Activated effector memory CD4-positive, alpha-beta T cell treated with anti-CD3 and anti-CD28 coated beads, Interleukin-2, amount 50 U/mL, for 16 hours (primary cell): ENCODE data around the gene MADD.
A peak's percentile ranks its signal among the peaks of the same experiment; 100 is the strongest.

ENCODE experiments used
- DNase-seq: peaks from one replicate; pipeline ENCODE4 v3.0.0-alpha.2; 2020

MADD gene

DNA sequence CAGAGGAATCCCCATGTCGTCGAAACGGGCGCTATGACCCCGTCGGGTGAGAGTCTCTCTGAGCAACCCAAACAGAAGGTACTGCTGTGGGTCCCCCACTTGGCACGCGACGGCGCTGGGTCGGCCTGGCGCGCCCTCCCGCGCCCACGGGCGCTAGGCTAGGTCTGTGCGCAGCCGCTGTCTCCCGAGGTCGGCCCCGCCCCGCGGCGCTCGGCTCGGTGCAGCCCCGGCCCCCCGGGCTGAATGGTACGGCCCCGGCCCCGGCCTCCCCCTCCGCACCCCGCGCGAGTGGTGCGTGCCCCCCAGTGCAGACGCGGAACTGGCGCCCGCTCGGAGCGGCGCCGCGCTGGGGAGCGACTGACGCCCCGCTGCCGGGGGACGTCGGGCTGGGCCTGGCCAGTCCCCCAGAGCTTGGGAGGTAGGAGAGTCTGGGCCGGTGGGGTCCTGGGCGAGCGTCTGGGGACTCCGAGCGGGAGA lies at the start of gene MADD:
Gene MADD (plus strand): TSS at position 305 of the 477 bp plus-strand sequence.
- peak; percentile 97 for DNase-seq

DNA sequence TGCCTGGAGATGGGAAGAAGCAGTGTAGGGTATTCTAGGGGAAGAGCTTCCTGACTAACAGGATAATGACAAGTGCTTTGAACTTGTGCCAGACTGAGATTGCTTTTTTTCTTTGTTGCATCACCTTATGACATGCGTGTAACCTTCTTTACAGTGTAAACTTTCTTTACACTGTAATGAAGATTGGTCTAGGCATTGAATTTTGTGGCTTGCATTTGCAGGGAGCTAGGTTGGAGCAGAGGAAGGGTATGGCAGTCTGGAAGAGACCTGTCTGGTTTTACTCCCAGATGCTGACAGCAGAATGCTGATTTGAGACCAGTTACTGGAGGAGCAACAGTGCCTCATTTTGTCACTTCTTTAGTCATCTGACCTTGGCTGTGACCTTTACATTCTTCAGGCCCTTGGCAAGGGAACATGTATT lies 49.5 kb upstream of the MADD start:
- DNase-seq = no peak

DNA sequence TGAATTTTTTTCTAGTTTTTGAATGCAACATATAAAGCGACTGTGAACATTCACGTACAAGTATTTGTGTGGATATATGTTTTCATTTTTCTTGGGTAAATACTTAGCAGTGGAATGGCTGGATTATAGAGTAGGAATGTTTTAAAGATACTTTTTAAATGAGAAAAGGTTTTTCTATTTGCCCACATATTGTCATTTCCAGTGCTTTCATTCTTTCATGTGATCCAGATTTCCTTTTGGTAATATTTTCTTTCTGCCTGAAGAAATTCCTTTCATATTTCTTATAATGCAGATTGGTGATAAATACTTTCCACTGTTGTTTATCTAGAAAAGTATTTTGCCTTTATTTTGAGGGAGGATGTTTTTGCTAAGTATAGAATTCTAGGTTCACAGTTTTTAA lies 47.2 kb upstream of the MADD start:
- DNase-seq = no peak

DNA sequence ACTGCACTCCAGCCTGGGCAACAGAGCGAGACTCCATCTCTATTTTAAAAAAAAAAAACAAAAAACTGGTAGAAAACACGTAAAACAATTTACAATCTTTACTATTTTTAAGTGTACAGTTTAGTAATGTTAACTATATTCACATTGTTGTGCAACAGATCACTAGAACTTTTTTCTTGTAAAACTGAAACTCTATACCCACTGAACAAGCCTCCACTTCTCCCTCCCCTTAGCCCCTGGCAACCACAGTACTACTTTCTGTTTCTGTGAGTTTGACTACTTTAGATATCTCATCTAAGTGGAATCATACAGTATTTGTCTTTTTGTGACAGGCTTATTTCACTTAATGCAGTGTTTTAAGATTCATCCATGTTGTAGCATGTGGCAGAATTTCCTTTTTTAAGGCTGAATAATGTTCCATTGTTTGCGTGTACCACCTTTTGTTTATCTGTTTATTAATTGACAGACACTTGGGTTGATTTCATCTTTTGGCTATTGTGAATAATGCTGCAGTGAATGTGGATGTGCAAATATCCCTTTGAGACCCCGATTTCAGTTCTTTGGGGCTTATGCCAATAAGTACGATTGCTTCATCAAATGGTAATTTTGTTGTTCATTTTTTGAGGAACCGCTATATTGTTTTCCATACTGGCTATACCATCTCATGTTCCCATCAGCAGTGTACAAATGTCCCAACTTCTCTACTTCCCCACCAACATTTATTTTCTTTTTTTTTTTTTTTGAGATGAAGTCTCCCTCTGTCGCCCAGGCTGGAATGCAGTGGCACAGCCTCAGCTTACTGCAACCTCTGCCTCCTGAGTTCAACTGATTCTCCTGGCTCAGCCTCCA lies 44.2 kb upstream of the MADD start:
- no peak for DNase-seq

DNA sequence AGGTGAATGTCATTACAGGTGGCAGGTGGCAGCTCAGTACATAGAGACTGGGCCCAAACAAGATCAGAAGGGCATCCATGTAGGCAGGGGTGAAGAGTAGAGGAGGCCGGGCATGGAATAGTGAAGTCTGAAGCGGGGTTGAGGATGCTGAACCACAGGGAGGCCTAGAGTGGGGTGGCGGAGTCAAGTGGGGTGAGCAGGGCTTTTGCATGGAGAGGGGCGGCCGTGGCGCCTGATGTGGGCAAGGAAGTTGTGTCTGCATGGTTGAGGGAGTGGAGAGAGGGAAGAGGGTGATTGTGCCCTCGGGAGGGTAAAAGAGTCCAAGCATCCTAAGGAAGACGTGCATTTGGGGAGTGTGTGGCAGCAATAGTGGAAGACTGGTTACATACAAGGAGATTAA lies 40.8 kb upstream of the MADD start:
- DNase-seq = no peak

DNA sequence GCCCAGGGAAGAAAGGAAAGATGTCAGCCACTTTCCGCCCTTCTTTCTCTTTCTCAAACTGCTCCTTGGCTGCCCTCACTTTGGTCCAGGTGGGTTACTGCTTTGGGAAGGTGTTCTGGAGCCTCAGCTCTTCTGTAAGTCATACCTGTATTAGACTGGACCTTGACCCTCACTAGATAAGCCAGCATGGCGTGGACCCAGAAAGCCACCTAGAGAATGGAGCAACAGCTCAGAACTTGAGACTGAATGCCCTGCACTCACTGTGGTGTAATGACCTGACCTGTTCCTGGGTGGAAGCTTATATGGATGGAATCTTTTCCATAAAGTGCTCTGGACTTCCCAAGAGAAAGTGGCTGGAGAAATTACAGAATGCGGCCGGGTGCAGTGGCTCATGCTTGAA lies 36.9 kb upstream of the MADD start:
- no peak for DNase-seq

DNA sequence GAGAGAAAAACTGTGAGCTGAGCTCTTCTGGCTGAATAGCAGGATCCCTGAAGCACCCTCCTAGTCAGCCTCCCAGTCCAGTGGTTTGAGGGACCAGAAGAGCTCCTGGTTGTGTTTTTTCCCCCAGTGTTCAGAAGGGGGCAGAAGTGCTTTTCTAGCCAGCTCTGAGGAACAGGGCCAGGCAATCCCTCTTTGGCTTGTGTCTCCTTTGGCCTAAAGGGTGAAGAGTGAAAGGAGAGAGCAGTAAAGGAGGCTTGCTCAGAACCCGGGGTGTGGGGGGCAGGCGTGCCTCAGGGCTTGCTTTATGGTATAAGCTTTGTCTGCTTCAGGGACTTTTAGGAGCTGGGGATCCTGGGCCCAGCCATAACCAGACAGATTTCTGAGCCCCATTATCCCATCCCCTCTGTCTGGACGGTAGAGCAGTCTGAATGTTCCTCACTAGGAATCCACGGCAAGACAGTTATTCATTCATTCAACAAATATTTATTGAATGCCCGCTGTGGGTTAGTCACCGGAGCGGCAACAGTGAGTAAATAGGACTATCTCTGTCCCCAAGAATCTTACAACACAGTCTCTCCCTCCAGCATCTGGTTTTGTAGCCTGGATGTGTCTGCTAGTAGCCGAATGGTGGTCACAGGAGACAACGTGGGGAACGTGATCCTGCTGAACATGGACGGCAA lies 35.8 kb upstream of the MADD start:
- no peak for DNase-seq

DNA sequence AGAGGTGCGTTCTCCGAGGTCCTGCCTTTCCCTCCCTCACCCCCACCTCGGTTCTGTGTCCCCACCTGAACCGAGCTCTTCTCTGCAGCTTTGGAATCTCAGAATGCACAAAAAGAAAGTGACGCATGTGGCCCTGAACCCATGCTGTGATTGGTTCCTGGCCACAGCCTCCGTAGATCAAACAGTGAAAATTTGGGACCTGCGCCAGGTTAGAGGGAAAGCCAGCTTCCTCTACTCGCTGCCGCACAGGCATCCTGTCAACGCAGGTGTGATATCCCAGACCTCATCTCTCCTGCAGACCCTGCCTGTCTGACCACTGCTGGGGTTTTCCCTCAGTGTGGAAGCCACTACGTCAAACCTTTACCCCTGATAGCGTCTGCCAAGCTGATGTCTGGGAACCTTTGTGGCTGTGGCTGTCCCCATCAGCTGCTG lies 35.2 kb upstream of the MADD start:
- DNase-seq = peak; percentile 80

DNA sequence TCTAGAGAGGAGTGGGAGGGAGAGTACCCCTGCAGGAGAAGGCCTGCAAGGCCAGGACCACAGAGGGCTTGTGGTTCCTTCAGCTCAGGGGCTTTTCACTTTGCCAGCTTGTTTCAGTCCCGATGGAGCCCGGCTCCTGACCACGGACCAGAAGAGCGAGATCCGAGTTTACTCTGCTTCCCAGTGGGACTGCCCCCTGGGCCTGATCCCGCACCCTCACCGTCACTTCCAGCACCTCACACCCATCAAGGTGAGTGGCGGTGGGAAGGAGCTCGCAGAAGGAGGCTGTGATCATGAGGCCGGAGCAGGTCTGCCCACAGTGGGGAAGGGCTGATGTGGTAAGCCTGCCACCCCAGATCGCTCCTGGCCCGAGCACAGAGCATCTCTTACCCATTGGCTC lies 34.8 kb upstream of the MADD start:
- no peak for DNase-seq

DNA sequence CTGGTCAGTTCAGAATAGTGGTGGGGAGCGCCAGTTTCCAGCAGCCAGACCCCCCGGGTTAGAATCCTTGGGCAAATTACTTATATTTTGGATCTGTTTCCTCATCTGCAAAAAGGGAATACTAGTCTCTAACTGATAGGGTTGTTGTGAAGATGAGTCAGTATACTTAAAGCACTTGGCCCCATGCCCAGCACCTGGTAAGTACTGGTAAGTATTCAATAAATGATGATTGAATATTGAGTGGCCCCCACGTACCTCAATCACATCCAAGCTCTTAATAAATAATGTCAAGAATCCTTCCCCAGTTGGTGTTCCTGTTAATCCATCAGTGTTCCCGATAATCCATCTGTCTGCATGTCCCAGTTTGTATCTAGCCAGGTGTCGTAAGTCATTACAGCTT lies 33.5 kb upstream of the MADD start:
- DNase-seq = no peak

DNA sequence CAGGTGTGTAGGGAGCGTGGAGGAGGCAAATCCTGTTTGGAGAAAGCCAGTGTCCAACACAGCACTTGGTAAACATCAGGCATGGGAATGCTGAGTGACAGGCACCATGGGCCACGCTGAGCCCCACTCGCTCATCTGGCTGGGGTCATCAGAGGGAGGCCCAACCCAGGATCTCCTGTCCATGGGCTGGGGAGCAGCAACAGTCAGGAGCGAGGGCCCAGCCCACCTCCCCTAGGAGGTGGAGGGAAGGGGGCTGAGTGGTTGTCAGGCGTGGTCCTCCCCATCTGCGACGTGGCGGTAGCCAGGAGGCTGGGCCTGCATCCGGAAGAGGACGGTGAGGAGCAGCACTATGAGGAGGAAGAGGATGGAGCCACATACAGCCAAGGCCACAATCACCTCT lies 30.1 kb upstream of the MADD start:
- DNase-seq = no peak

DNA sequence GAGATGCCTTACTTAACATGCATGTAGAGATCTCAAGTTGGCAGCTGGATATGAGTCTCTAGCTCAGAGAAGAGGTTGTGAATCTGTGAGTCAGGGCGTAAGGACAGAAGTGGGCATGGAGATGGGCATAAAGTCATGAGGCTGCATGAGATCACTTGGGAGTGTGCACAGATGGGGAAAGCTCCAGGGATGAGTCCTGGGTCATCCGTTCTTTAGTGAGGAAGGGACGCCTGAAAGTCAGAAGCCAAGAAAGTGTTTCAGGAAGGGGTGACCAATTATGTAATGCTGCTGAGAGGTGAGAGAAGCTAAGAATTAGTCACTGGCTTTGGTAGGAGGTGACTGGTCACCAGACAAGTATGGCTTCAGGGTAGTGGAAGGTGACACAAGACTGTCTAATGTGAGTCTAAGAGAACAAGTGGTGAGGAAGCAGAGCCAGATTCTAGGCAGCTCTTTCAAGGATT lies 28.1 kb upstream of the MADD start:
- DNase-seq = no peak

DNA sequence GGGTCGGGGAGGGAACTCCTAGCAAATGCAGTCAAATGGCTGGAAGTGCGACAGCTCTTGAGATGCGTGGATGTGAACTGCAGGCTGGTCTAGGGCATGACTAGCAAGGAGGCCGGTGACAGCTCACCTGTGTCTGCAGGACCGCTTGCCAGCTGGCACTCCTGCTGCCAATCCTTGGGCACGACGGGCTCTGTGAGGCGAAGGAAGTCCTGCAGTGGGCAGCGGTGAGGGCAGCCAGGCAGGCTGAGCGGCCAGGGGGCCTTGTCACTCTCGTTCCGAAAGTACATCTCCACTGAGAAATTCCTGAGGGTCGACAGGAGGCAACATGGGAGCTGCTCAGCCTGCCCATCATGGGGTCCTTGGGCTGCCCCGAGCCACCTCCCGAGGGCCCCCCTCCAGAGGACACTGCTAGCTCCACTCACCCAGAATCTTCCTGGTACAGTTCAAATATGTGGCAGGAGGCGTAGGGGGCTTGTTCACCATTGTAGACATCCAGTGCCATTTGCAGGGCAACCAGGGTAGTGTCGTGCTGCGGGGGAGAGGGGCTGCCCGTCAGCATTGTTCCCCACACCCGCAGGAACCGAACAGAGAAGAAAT lies 27.2 kb upstream of the MADD start:
- DNase-seq = no peak

DNA sequence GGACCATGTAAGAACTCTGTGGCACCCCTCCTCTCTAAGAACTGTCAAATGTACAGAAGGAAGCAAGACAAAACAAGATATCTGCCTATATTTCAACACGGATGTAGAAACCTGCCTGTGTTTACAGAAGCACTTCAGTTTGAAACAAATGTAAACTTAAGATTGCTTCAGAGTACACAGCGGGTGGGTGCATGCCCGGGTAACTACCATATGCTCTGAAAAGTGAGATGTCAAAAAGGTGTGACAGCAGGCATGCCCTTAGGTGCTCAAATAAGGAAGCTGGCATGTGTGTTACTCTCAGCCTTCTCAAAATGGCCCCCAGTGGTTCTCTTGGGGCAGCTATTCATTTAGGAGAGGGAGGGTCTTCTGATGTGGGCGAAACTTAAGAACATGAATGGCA lies 26.5 kb upstream of the MADD start:
- DNase-seq = no peak

DNA sequence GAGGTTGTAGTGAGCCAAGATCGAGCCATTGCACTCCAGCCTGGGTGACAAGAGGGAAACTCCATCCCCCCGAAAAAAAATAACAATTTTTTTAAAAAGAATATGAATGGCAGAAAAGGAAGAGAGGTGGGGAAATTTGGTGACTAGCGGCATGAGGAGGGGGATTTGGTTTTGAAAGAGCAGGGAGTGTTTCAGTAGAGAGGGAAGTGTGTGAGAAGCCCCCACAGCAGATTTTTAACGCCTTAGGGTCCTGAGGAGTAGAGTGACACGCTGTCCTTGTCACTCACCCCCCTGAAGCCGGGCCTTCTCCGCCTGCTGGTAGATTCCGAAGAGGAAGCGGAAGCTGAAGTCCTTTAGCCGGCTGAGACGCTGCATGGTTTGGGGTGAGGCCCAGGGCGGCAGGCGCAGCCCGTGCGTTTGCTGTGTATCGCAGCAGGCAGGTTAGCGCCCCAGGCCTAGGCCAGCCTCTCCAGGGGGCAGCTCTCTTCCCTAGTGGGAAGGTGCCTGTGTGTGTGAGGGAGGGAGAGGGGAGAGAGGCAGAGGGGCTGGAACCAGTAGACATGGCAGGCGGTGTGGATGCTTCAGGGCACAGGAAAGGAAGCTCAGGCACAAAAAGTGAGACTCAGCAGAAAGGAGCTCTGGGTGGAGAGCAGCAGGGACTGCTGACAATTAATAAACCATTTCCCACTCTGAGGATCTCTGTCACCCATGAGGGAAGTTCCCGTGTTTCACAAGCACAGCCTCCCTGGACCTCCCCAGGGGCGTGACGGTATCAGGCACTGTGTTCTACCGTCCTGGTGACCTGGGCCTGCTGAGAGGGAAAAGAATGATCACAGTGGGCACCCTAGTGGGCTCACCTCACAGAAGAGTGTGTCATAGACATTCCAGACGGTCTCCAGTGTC lies 25.2 kb upstream of the MADD start:
- no peak for DNase-seq

DNA sequence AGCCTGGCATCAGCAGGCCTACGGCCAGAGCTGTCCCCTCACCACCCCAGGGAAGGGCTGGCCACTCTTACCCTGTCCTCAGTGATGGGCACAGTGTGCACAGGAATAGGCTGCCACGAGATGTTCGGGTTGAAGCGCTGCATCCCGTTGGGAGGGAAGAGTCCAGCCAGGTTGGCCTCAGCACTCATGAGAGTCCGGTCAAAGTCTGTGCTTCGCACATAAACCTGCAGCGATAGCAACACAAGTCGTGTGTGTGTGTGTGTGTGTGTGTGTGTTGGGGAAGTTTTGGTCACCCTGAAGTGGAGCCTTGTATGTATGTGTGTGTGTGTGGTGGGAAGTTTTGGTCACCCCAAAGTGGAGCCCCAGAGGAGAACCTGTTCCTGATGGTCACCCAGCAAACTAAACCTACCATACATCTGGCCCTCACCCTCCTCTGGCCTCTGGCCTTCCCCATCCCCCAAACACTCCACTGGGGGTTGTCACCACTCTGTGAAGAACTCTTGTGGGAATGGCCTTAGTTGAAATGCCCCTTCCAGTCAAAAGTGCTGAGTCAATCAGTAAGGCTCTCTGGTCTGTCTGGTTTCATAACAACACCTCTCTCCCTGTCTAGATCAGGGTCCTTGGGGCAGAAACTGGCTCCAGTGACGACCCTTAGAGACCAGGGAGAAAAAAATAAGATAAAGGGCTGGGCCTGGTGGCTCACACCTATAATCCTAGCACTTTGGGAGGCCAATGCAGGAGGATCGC lies 24.1 kb upstream of the MADD start:
- DNase-seq = no peak

DNA sequence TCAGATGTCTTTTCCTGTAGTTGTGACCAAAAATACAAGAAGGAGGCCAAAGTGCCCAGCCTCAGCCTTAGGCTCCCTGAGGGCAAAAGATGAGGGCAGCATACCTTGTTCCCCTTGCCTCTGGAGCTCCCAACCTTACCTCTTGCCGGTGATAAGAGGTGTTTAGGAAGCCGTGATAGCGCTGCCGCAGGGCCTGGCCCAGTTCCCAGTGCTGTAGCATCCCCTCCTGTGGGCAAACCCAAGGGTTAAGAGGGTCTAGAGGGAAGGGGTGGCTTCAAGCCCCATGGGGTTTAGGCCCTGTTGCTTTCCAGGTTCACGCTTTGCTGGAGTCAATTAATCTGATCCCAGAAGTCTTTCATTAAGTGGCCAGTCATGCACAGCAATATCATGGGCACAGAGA lies 22.4 kb upstream of the MADD start:
- no peak for DNase-seq

DNA sequence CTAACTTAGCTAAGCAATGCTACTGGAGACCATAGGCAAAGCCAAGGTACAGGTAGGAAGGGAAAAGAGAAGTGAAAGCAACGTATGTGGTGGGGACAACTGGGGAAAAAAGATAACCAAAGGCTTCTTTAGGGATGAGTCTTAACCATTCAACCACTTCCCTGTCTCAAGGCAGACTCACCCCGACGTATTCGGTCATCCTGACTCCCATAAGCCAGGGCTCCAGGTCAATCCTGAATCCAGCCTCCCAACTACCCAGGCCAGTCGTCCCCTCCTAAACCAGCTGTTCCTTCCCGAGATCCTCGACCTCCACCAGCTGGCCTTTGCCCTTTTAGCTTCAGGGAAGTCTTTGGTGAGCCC lies 21.6 kb upstream of the MADD start:
- no peak for DNase-seq

DNA sequence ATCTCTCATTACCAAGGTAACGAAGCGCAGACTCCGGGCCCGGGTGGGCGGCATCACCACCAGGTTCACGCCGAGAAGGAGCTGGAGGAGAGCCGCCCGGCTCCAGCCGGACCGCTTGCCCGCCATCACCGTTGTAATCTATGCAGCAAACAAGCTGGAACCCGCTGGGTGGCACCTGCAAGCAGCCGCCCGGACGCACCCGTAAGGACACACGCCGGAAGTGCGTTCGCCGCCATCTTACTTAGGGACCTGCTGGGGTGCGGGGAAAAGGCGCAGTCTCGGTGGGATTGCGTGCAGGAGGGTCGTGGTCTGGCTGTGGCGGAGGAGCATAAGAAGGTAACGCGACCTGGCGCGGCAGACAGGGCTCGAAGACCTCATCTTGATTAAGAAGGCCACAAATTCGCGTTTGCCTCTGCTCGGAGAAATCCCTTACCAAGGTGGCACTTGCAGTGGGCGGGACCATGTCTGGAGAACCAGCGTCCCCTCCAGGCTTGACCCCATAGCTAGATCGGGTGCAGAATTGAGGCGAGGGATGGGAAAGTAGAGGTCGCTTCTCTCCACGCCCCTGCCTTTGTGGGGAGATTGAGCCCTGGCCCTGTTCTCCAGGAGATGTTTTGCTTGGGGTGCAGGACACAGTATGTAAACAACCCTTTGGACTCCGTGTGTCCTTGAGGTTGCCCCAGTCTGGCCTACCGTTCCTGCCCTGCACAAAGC lies 21.1 kb upstream of the MADD start, which contains the start of gene ACP2:
Gene ACP2 (minus strand): TSS at position 151 of the 714 bp plus-strand sequence. CDS start 25 bp downstream, at position 126.
- DNase-seq = peak; percentile 94

DNA sequence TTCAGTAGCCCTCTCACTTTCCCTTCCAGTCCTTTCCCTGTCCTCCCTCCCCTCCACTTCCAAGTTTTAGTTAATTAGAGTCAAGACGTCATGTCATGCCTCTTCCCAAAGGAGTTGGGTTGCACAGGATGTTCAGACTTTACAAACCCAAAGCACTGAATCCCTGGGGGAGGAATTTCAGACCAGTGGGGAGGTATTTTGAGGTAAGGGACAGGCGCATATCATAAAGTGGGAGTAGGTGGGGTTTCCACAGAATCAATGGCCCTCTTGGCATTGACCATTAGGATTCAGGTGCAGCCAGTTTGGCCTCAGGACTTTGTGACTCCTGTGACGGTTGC lies 20.6 kb upstream of the MADD start:
- DNase-seq = no peak

DNA sequence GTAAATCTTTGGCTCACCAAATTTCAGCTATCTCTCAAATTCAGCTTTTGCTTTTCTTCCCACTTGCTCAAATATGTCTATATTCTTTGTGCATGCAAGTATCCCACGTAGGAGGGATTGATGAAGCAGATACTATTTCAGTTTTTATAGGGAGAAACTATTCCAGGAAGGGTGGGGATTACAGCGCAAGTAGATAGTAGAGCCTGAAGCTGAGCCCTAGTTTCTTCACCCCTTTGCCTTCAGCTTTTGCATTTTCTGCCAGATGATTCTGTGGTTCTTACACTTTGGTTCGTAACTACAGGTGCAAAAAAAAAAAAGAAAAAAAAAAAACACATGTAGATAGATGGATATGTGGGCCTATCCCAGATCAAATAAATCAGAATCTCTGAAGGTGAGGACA lies 18.2 kb upstream of the MADD start:
- no peak for DNase-seq
